HG03039 (cell line): ENCODE data around the gene GIGYF1.

Experiments used
- ATAC-seq: cut with Tn5 transposase; IDR thresholded peaks from one replicate; pipeline ENCODE4 v1.9.1; 2021; ENCODE audit warnings: mild to moderate bottlenecking, moderate library complexity; ENCODE audit not compliant: unreplicated experiment

GIGYF1 gene

DNA sequence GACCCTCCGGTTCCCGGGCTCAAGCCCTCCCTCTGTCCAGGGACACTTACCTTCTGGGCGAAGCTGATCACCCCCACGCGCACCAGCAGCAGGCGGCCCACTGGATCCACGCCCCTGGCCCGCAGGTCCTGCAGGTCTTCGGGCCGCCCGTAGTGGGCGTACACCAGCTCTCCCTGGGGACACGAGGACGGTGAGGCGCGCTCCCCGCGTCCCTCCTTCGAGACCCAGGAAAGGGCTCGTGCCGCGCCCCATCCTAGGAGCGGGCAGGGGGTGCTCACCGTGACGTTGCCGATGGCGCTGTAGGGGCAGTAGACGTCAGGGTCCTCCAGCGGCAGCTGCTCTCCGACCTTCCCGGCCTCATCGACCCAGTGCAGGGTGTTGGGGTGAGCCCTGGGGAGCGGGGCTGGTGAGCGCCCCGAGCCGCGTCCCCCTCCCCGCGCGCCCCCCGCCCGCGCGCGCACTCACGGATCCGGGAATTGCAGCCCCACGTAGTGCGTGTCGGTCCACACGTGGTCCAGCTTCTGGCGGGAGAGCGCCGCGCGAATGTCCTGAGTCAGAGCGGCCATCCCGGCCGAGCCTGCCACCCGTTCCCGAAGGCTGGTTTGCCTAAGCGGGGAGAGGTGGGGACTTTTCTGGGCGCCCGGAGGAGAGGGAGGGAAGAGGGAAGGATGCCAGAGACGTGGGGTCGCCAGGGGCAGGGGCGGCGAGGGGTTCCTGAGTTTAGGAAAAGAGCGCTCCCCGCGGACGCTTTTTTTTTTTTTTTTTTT, 60.9 kb downstream of the GIGYF1 start:
- no peak for ATAC-seq

DNA sequence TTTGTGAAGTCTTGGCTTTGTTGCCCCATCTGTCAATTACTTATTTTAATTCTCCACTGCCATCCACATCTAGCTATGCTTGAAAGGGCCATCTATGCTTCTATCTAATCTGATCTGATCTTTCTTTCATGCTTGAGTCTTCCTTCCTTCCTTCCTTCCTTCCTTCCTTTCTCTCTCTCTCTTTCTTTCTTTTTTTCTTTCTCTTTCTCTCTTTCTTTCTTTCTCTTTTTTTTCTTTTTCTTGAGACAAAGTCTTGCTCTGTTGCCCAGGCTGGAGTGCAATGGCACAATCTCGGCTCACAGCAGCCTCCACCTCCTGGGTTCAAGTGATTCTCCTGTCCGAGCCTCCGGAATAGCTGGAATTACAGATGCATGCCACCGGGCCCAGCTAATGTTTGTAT, 64.0 kb downstream of the GIGYF1 start:
- no peak for ATAC-seq
